ENCODE results near the gene B4GAT1. TPM values are rescaled to one million over a fixed set of nuclear protein-coding genes. Genes with fewer than 3 reads are reported as not detected.

B4GAT1 gene
- total and polyA plus RNA-seq, 4 donors, result 12.0 to 20.8 (median 17.6) TPM

GRCh38 chr11:66314561-66315497 lies 32.6 kb downstream of the B4GAT1 start:
- no peaks in the 10 kb centered on the region for H3K27me3 ChIP-seq (ENCODE audit: control insufficient read depth in 4 of 4, insufficient read depth in 4 of 4, low read length in 3 of 4)
- peaks cover 7 to 24% (median 13%) of the 10 kb centered on the region in 4 donors for H3K4me1 ChIP-seq (ENCODE audit: control insufficient read depth in 4 of 4, insufficient read depth in 4 of 4, low read length in 3 of 4)
- 90% methylated on average over 17 of the region's 17 CpGs for WGBS
- H3K36me3 ChIP-seq (ENCODE audit: control insufficient read depth in 4 of 4, insufficient read depth in 3 of 4, low read depth in 1 of 4, low read length in 3 of 4), result no peaks in the 10 kb centered on the region
- no peak overlapping the region for H3K27ac ChIP-seq (ENCODE audit: low read depth in 1 of 2, low read length in 2 of 2)
- H3K4me3 ChIP-seq (ENCODE audit: low read depth in 1 of 3, low read length in 3 of 3), result no peak overlapping the region
- H3K9ac ChIP-seq (ENCODE audit: low read depth in 1 of 2, low read length in 2 of 2), result no peak overlapping the region
- no peak for DNase-seq (ENCODE audit: low spot score)
- no peaks in the 10 kb centered on the region for H3K9me3 ChIP-seq (ENCODE audit: control insufficient read depth in 4 of 4, low read length in 3 of 4)
- no peak for TF ChIP-seq ATF3 (IDR thresholded peaks at IDR 0.05)
- TF ChIP-seq MAX (IDR thresholded peaks at IDR 0.05), result no peak
- no peak for TF ChIP-seq JUND (IDR thresholded peaks at IDR 0.05)
- no peak for TF ChIP-seq FOXA2 (IDR thresholded peaks at IDR 0.05)
- no peak for TF ChIP-seq RAD21 (IDR thresholded peaks at IDR 0.05)
- TF ChIP-seq CTCF (IDR thresholded peaks at IDR 0.05; ENCODE audit: low read depth, low read length, missing input control), result no peak
- TF ChIP-seq HNF4G (IDR thresholded peaks at IDR 0.05), result no peak
- no peak for TF ChIP-seq GABPA (IDR thresholded peaks at IDR 0.05 in 1 of 2, conservative IDR thresholded peaks at IDR 0.05 in 1 of 2)
- no peak for TF ChIP-seq EGR1 (IDR thresholded peaks at IDR 0.05; ENCODE audit: low read depth in 2 of 2)
- TF ChIP-seq RXRA (IDR thresholded peaks at IDR 0.05), result no peak
- no peak for TF ChIP-seq SP1 (IDR thresholded peaks at IDR 0.05)
- TF ChIP-seq FOXA1 (IDR thresholded peaks at IDR 0.05), result no peak

GRCh38 chr11:66314186-66314501 lies 33.3 kb downstream of the B4GAT1 start:
- H3K27me3 ChIP-seq (ENCODE audit: control insufficient read depth in 4 of 4, insufficient read depth in 4 of 4, low read length in 3 of 4), result no peaks in the 10 kb centered on the region
- peaks cover 7 to 24% (median 13%) of the 10 kb centered on the region in 4 donors for H3K4me1 ChIP-seq (ENCODE audit: control insufficient read depth in 4 of 4, insufficient read depth in 4 of 4, low read length in 3 of 4)
- DNase-seq (ENCODE audit: low spot score), result no peak
- WGBS, result 85% methylated on average over 1 of the region's 1 CpG
- H3K36me3 ChIP-seq (ENCODE audit: control insufficient read depth in 4 of 4, insufficient read depth in 3 of 4, low read depth in 1 of 4, low read length in 3 of 4), result no peaks in the 10 kb centered on the region
- no peaks in the 10 kb centered on the region for H3K9me3 ChIP-seq (ENCODE audit: control insufficient read depth in 4 of 4, low read length in 3 of 4)
- TF ChIP-seq RXRA (IDR thresholded peaks at IDR 0.05) (no peak), HNF4G (IDR thresholded peaks at IDR 0.05) (no peak), SP1 (IDR thresholded peaks at IDR 0.05) (no peak), HNF4A (conservative IDR thresholded peaks at IDR 0.05) (no peak)
- no peak overlapping the region for H3K4me3 ChIP-seq (ENCODE audit: low read depth in 1 of 3, low read length in 3 of 3)
- peak overlapping the region in 1 of 2 donors; percentile 86 for H3K27ac ChIP-seq (ENCODE audit: low read depth in 1 of 2, low read length in 2 of 2)
- H3K9ac ChIP-seq (ENCODE audit: low read depth in 1 of 2, low read length in 2 of 2), result no peak overlapping the region

GRCh38 chr11:66313321-66314185 lies 33.9 kb downstream of the B4GAT1 start:
- DNase-seq (ENCODE audit: low spot score), result peak; percentile 49
- TF ChIP-seq SP1 (IDR thresholded peaks at IDR 0.05) (no peak), REST (IDR thresholded peaks at IDR 0.05) (no peak), FOXA2 (IDR thresholded peaks at IDR 0.05) (no peak), JUND (IDR thresholded peaks at IDR 0.05) (no peak)
- peak overlapping the region; percentile 28 to 86 for H3K27ac ChIP-seq (ENCODE audit: low read depth in 1 of 2, low read length in 2 of 2)
- no peak overlapping the region for H3K4me3 ChIP-seq (ENCODE audit: low read depth in 1 of 3, low read length in 3 of 3)
- WGBS, result 57% methylated on average over 38 of the region's 38 CpGs
- no peaks in the 10 kb centered on the region for H3K27me3 ChIP-seq (ENCODE audit: control insufficient read depth in 4 of 4, insufficient read depth in 4 of 4, low read length in 3 of 4)
- H3K9ac ChIP-seq (ENCODE audit: low read depth in 1 of 2, low read length in 2 of 2), result peak overlapping the region in 1 of 2 donors; percentile 37
- peaks cover 7 to 20% (median 12%) of the 10 kb centered on the region in 4 donors for H3K4me1 ChIP-seq (ENCODE audit: control insufficient read depth in 4 of 4, insufficient read depth in 4 of 4, low read length in 3 of 4)
- no peaks in the 10 kb centered on the region for H3K9me3 ChIP-seq (ENCODE audit: control insufficient read depth in 4 of 4, low read length in 3 of 4)
- no peaks in the 10 kb centered on the region for H3K36me3 ChIP-seq (ENCODE audit: control insufficient read depth in 4 of 4, insufficient read depth in 3 of 4, low read depth in 1 of 4, low read length in 3 of 4)

All from liver (tissue), 9 donors.